WTC11 (cell line): ENCODE results near the gene MAP7. TPM values are rescaled to one million over a fixed set of nuclear protein-coding genes. Genes with fewer than 3 reads are reported as not detected.

ENCODE experiments used
- ATAC-seq: fragments of 200-7000 bp; cut with Tn5 transposase; 2 replicates; pipeline ENCODE4 v1.10.0; 2021; ENCODE audit warnings: mild to moderate bottlenecking, moderate library complexity
- CTCF ChIA-PET: fragments of 300-600 bp; sonication (Branson Sonifier 250); formaldehyde crosslinking; loops from one replicate; lab custom pipeline; 2021; ENCODE audit warnings: antibody characterized with exemption; lab: Charles Lee
- POLR2A ChIA-PET: fragments of 350-600 bp; sonication (Branson Sonifier 250); formaldehyde crosslinking; loops from one replicate; lab custom pipeline; 2021; ENCODE audit warnings: antibody characterized with exemption; lab: Charles Lee
- DNase-seq: peaks from one replicate; pipeline ENCODE4 v3.0.0; 2021; ENCODE audit warnings: low spot score
- H3K27ac Mint-ChIP-seq: 2 replicates; pipeline ENCODE4 v1.8.0; 2021; ENCODE audit warnings: mixed read lengths
- H3K27me3 Mint-ChIP-seq: 2 replicates; pipeline ENCODE4 v1.8.0; 2021; ENCODE audit warnings: low read depth, mild to moderate bottlenecking, moderate library complexity, mixed read lengths
- H3K36me3 Mint-ChIP-seq: 2 replicates; pipeline ENCODE4 v1.8.0; 2021; ENCODE audit warnings: mixed read lengths
- H3K4me1 Mint-ChIP-seq: 2 replicates; pipeline ENCODE4 v1.8.0; 2022; ENCODE audit warnings: mixed read lengths
- H3K4me3 Mint-ChIP-seq: 2 replicates; pipeline ENCODE4 v1.8.0; 2021; ENCODE audit warnings: mild to moderate bottlenecking, moderate library complexity, mixed read lengths
- H3K9me3 Mint-ChIP-seq: 2 replicates; pipeline ENCODE4 v1.8.0; 2021; ENCODE audit warnings: mixed read lengths
- AR ChIP-seq: fragments of 250-450 bp; sonication (Bioruptor Pico); IDR thresholded peaks from 2 replicates; pipeline ENCODE4 v1.9.0; 2021; ENCODE audit warnings: mild to moderate bottlenecking
- ATF1 ChIP-seq: sonication (generic); formaldehyde crosslinking; IDR thresholded peaks from 2 replicates; pipeline ENCODE4 v1.8.1; 2023; ENCODE audit warnings: mild to moderate bottlenecking, moderate library complexity, missing genetic modification reagents
- CBFB ChIP-seq: sonication (generic); formaldehyde crosslinking; IDR thresholded peaks from 2 replicates; pipeline ENCODE4 v1.8.1; 2022; ENCODE audit warnings: mild to moderate bottlenecking, low read depth, missing genetic modification reagents
- FOXJ3 ChIP-seq: sonication (generic); formaldehyde crosslinking; IDR thresholded peaks from 2 replicates; pipeline ENCODE4 v1.9.0; 2021; ENCODE audit warnings: missing genetic modification reagents, mild to moderate bottlenecking, borderline replicate concordance
- SMAD3 ChIP-seq: sonication (generic); formaldehyde crosslinking; IDR thresholded peaks from 2 replicates; pipeline ENCODE4 v1.8.0; 2022; ENCODE audit warnings: missing genetic modification reagents, mild to moderate bottlenecking, borderline replicate concordance
- ZBTB21 ChIP-seq: sonication (generic); formaldehyde crosslinking; IDR thresholded peaks from 2 replicates; pipeline ENCODE4 v1.8.1; 2023; ENCODE audit warnings: mild to moderate bottlenecking, missing genetic modification reagents, borderline replicate concordance
- ZNF423 ChIP-seq: fragments of 250-450 bp; sonication (Bioruptor Pico); IDR thresholded peaks from 2 replicates; pipeline ENCODE4 v2.1.2; 2022; ENCODE audit warnings: mild to moderate bottlenecking, moderate library complexity
- ZNF671 ChIP-seq: fragments of 250-450 bp; sonication (Bioruptor Pico); IDR thresholded peaks from 2 replicates; pipeline ENCODE4 v1.8.0; 2021; ENCODE audit warnings: mild to moderate bottlenecking
- total RNA-seq: library from RNA; stranded (reverse); gene quantifications from 3 replicates; pipeline ENCODE4 v1.2.3, GENCODE V29; 2021
- TF ChIP-seq, protein P1 (sequence below): fragments of 250-450 bp; sonication (Bioruptor Pico); IDR thresholded peaks from 2 replicates; pipeline ENCODE4 v1.9.0; 2021; ENCODE audit warnings: mild to moderate bottlenecking, borderline replicate concordance
- TF ChIP-seq, protein P2 (sequence below): sonication (generic); formaldehyde crosslinking; IDR thresholded peaks from 2 replicates; pipeline ENCODE4 v1.8.0; 2023; ENCODE audit warnings: mild to moderate bottlenecking, missing genetic modification reagents
- TF ChIP-seq, protein P3 (sequence below): sonication (generic); formaldehyde crosslinking; IDR thresholded peaks from 2 replicates; pipeline ENCODE4 v1.8.1; 2022; ENCODE audit warnings: mild to moderate bottlenecking, missing genetic modification reagents, moderate library complexity, borderline replicate concordance
- TF ChIP-seq, protein P4 (sequence below): sonication (generic); formaldehyde crosslinking; IDR thresholded peaks from 2 replicates; pipeline ENCODE4 v1.8.1; 2022; ENCODE audit warnings: low read depth, missing genetic modification reagents, borderline replicate concordance
- TF ChIP-seq, protein P5 (sequence below): sonication (generic); formaldehyde crosslinking; IDR thresholded peaks from 2 replicates; pipeline ENCODE4 v1.8.1; 2022; ENCODE audit warnings: low read depth, mild to moderate bottlenecking, moderate library complexity, missing genetic modification reagents, borderline replicate concordance

The MAP7 gene
- total RNA-seq, 1 experiment from 2014 or later: 56.6 TPM

DNA sequence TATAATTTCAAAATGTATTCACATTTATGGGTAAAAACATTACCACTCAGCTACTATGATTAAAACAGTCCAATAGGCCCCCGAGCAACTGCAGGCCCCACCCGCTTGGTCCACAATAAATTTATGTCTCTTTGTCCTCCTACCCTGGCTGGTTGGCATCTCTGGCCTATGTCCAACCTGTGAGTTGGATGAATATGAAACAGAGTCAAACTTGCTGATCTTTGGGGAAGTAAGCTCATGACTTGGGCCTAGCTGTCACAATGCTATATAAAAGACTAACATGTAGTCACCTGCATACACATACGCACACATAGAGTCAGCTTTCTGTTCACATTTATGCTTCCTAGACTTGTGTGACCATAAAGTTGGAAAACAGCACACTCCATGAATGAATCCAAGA, 20.5 kb downstream of the MAP7 start (continued):
- TF ChIP-seq, protein P1, sequence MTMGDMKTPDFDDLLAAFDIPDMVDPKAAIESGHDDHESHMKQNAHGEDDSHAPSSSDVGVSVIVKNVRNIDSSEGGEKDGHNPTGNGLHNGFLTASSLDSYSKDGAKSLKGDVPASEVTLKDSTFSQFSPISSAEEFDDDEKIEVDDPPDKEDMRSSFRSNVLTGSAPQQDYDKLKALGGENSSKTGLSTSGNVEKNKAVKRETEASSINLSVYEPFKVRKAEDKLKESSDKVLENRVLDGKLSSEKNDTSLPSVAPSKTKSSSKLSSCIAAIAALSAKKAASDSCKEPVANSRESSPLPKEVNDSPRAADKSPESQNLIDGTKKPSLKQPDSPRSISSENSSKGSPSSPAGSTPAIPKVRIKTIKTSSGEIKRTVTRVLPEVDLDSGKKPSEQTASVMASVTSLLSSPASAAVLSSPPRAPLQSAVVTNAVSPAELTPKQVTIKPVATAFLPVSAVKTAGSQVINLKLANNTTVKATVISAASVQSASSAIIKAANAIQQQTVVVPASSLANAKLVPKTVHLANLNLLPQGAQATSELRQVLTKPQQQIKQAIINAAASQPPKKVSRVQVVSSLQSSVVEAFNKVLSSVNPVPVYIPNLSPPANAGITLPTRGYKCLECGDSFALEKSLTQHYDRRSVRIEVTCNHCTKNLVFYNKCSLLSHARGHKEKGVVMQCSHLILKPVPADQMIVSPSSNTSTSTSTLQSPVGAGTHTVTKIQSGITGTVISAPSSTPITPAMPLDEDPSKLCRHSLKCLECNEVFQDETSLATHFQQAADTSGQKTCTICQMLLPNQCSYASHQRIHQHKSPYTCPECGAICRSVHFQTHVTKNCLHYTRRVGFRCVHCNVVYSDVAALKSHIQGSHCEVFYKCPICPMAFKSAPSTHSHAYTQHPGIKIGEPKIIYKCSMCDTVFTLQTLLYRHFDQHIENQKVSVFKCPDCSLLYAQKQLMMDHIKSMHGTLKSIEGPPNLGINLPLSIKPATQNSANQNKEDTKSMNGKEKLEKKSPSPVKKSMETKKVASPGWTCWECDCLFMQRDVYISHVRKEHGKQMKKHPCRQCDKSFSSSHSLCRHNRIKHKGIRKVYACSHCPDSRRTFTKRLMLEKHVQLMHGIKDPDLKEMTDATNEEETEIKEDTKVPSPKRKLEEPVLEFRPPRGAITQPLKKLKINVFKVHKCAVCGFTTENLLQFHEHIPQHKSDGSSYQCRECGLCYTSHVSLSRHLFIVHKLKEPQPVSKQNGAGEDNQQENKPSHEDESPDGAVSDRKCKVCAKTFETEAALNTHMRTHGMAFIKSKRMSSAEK (CRISPR knock-in tag): no peak
- TF ChIP-seq CBFB (CRISPR knock-in tag) (no peak), AR (CRISPR knock-in tag) (no peak)
- TF ChIP-seq, protein P2, sequence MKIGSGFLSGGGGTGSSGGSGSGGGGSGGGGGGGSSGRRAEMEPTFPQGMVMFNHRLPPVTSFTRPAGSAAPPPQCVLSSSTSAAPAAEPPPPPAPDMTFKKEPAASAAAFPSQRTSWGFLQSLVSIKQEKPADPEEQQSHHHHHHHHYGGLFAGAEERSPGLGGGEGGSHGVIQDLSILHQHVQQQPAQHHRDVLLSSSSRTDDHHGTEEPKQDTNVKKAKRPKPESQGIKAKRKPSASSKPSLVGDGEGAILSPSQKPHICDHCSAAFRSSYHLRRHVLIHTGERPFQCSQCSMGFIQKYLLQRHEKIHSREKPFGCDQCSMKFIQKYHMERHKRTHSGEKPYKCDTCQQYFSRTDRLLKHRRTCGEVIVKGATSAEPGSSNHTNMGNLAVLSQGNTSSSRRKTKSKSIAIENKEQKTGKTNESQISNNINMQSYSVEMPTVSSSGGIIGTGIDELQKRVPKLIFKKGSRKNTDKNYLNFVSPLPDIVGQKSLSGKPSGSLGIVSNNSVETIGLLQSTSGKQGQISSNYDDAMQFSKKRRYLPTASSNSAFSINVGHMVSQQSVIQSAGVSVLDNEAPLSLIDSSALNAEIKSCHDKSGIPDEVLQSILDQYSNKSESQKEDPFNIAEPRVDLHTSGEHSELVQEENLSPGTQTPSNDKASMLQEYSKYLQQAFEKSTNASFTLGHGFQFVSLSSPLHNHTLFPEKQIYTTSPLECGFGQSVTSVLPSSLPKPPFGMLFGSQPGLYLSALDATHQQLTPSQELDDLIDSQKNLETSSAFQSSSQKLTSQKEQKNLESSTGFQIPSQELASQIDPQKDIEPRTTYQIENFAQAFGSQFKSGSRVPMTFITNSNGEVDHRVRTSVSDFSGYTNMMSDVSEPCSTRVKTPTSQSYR (CRISPR knock-in tag): no peak
- TF ChIP-seq, protein P3, sequence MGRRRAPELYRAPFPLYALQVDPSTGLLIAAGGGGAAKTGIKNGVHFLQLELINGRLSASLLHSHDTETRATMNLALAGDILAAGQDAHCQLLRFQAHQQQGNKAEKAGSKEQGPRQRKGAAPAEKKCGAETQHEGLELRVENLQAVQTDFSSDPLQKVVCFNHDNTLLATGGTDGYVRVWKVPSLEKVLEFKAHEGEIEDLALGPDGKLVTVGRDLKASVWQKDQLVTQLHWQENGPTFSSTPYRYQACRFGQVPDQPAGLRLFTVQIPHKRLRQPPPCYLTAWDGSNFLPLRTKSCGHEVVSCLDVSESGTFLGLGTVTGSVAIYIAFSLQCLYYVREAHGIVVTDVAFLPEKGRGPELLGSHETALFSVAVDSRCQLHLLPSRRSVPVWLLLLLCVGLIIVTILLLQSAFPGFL (CRISPR knock-in tag): no peak
- TF ChIP-seq, protein P4, sequence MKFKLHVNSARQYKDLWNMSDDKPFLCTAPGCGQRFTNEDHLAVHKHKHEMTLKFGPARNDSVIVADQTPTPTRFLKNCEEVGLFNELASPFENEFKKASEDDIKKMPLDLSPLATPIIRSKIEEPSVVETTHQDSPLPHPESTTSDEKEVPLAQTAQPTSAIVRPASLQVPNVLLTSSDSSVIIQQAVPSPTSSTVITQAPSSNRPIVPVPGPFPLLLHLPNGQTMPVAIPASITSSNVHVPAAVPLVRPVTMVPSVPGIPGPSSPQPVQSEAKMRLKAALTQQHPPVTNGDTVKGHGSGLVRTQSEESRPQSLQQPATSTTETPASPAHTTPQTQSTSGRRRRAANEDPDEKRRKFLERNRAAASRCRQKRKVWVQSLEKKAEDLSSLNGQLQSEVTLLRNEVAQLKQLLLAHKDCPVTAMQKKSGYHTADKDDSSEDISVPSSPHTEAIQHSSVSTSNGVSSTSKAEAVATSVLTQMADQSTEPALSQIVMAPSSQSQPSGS (CRISPR knock-in tag): no peak

DNA sequence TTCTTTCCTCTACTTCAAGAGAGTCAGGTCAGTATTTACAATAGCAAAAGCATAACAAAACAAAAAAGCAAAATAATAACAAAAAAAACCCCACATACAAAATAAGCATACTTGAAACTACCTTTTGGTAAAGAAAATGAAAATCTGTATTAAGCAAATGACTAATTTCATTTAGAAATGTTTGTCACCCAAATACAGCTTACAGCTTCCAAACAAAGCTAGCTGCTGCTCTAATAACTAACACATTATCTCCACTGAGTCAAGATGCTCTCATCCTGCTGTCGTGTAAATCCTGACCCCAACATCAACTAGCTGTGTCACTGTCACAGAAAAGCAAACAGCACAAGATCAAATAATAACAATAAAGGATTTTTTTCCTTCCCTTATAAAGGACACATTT, 21.7 kb downstream of the MAP7 start:
- POLR2A ChIA-PET: no interaction called here
- Mint-ChIP-seq H3K27ac (peak overlapping the region; percentile 50), H3K4me1 (peaks cover 76% of the 10 kb centered on the region), H3K36me3 (no peaks in the 10 kb centered on the region), H3K27me3 (no peaks in the 10 kb centered on the region), H3K9me3 (no peaks in the 10 kb centered on the region), H3K4me3 (no peak overlapping the region)
- ATAC-seq: no peak
- TF ChIP-seq ATF1 (CRISPR knock-in tag) (no peak), SMAD3 (CRISPR knock-in tag) (no peak)
- TF ChIP-seq, all 79 proteins: peak for 0
- CTCF ChIA-PET: interaction anchor here (4.4 to 4.9 kb wide), 2 partner anchors 19 to 22 kb away, joined by 28 to 70 read pairs; partner anchors contain the start of gene MAP7
- no peak for DNase-seq

- Mint-ChIP-seq H3K27me3 (no peaks in the 10 kb centered on the region), H3K4me1 (peaks cover 70% of the 10 kb centered on the region), H3K27ac (peak overlapping the region; percentile 90), H3K4me3 (0 out of 2 replicates have a peak overlapping the region, but pooled peaks have one; percentile 17), H3K9me3 (no peaks in the 10 kb centered on the region), H3K36me3 (no peaks in the 10 kb centered on the region)
- ChIA-PET POLR2A (no interaction called here), CTCF (interaction anchor here (1.0 to 4.9 kb wide), 3 partner anchors 20 to 395 kb away, joined by 3 to 70 read pairs (median 28); partner anchors contain the start of gene MAP7)
- ATAC-seq: no peak
- no peak for DNase-seq
- TF ChIP-seq FOXJ3 (CRISPR knock-in tag): no peak
- TF ChIP-seq ZNF423 (CRISPR knock-in tag): no peak
- TF ChIP-seq ZNF671: no peak
- no peak for TF ChIP-seq AR (CRISPR knock-in tag)
- TF ChIP-seq, protein P5, sequence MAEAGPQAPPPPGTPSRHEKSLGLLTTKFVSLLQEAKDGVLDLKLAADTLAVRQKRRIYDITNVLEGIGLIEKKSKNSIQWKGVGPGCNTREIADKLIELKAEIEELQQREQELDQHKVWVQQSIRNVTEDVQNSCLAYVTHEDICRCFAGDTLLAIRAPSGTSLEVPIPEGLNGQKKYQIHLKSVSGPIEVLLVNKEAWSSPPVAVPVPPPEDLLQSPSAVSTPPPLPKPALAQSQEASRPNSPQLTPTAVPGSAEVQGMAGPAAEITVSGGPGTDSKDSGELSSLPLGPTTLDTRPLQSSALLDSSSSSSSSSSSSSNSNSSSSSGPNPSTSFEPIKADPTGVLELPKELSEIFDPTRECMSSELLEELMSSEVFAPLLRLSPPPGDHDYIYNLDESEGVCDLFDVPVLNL: no peak
- TF ChIP-seq ZBTB21 (CRISPR knock-in tag): no peak
These were observed 22.4 kb downstream of the MAP7 start for GRCh38 chr6:136527831-136528230.
